GM19328 (cell line): Measurements from ENCODE around the gene AZIN2.
"Not testable (repeated sequence)": the region's sequence is repeated elsewhere in the genome, so short reads cannot be mapped to it uniquely, and the experiment has no call there.

Experiments used
- ATAC-seq: cut with Tn5 transposase; IDR thresholded peaks from one replicate; pipeline ENCODE4 v1.9.1; 2021; ENCODE audit warnings: mild to moderate bottlenecking, moderate library complexity; ENCODE audit not compliant: unreplicated experiment

The AZIN2 gene

GRCh38 chr1:33126411-33127000 lies 45.6 kb downstream of the AZIN2 start:
- no peak for ATAC-seq

DNA sequence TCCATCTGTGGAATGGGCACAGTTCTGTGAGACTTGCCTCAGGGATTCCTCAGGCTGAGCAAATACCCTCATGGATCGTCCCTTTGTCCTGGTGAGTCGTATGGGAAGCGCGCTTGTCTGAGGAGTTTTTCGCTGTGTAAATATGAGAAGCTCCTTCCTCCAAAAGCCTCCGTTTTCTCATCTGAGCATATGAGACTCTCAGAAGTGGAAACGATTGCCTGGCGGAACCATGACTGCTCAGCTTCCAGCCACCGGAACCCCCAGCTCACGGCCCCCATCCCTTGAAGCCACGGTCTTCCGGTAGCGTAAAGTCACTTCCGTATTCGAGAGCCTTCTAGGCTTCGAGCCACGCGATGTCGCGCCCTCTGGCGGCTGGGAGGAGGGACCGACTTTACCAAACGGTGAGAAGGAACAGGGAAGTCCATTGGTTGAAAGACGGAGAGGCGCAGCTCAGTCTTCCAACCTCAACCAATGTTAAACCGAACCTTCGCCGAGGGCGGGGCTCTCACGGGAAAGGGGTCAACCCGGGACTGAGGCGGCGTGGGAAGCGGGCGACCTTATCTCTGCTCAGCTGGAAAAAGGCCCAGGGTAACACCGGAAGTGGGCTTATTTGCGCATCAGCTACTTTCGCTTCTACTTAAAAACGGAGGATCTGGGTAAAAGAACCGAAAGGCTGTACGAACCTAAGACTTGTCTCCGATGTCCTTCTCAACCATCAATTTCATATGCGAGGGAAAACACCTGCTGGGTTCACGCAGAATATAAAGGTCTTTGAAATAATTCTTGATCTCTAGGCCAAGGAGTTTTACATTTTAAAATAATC lies 46.3 kb downstream of the AZIN2 start:
- peak; percentile 95 for ATAC-seq

GRCh38 chr1:33128781-33129180 lies 47.8 kb downstream of the AZIN2 start:
- ATAC-seq = no peak

DNA sequence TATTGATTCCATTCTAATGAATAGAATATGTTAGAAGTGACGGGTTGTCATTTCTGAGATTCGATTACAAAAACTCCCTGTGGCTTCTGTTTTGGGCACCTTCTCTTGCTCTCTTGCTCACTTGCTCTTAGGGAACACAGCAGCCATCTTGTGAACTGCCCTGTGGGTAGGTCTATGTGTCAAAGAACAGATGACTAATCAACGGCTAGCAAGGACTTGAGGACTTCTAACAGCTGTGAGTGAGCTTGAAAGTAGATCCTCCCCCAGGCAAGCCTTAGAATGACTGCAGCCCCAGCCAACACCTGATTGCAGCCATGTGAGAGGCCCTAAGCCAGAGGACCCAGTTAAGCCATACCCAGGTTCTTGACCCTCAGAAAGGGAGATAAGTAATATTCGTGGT lies 49.3 kb downstream of the AZIN2 start:
- ATAC-seq = no peak

- ATAC-seq = no peak
Measured at GRCh38 chr1:33131191-33131590, 50.2 kb downstream of the AZIN2 start.

GRCh38 chr1:33132549-33132948 lies 51.6 kb downstream of the AZIN2 start:
- no peak for ATAC-seq

DNA sequence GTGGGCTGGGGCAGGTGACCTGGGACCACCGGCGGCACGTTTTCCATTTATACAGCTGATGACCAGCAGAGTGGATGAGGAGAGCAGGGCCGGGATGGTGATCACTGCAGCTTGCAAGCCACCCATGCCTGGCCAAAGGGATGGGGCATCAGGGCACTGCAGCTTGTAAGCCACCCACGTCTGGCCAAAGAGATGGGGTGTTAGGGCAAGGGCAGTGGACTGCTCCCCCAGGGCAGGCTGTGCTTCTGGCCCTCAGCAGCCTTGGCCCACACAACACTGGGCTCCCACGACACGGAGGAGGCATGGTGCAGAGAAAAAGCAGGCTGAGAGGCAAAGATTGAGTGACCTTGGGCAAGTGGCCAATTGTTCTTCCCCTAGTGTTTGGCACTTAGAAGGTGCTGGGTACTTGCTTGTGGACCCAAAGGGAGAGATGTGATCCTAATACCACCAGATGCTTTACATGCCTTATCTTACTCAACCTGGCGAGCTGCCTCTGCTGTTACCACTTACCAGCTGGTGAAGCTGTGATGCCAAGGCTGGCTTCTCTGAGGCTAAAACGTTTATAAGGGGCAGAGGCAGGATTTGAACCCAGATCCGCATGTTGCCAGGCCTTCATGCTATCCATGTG lies 52.6 kb downstream of the AZIN2 start:
- no peak for ATAC-seq

- not testable (repeated sequence) for ATAC-seq
Measured at GRCh38 chr1:33136041-33136440, 55.1 kb downstream of the AZIN2 start.

DNA sequence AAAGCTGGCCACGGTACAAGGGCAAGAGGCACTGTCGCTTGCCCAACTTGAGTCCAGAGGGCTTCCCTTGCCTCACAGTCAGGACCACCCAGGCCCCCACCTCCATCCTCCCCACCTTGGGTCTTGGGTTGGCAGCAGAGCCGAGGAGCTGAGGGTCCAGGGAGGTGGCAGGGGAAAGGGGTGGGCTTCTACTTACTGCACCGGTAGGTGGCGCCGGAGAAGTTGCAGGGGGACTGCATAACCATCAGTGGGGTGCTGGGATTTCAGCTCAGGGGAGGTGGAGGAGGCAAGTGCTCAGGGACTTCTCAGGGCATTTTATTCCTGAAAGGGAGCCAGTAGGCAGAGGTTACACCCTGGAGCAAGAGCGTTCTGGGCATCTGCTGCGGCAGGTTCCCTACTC lies 56.8 kb downstream of the AZIN2 start:
- no peak for ATAC-seq

GRCh38 chr1:33140153-33141149 lies 59.5 kb downstream of the AZIN2 start:
- ATAC-seq = no peak

DNA sequence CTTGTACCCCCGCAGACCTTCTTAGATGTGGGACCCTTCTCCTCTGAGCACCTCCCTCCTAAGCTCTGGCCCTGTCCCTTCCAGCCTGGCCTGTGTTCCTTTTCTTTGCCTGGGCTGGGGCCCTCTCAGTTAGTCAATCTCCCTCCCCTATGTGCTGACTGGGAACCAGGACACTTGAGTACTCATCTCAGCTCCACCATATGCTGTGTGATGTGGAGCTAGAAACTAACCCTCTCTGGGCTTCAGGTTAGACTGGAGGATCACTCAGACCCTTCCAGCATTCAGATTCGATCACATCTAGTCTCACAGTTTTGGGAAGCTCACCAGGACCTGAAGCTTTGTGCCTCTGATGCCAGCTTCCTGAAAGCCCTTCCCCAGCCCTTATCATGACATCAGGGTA lies 60.3 kb downstream of the AZIN2 start:
- ATAC-seq = no peak

DNA sequence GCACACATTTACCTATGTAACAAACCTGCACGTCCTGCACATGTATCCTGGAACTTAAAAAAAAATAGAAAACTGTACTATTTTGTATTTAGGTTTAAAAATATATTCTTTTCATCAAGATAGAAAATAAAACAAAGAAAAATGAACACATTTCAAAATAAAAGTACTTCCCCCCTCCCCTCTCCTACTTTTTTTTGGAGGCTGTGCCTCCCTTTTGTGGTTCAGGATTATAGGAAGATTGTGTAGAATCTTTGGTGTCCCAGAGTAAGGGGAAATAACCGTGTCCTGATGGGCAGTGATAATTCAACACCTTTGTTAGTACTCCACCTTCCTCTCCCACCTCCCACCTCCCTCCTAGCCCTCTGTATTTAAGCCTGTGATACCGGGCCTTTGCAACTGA lies 60.8 kb downstream of the AZIN2 start:
- ATAC-seq = no peak

DNA sequence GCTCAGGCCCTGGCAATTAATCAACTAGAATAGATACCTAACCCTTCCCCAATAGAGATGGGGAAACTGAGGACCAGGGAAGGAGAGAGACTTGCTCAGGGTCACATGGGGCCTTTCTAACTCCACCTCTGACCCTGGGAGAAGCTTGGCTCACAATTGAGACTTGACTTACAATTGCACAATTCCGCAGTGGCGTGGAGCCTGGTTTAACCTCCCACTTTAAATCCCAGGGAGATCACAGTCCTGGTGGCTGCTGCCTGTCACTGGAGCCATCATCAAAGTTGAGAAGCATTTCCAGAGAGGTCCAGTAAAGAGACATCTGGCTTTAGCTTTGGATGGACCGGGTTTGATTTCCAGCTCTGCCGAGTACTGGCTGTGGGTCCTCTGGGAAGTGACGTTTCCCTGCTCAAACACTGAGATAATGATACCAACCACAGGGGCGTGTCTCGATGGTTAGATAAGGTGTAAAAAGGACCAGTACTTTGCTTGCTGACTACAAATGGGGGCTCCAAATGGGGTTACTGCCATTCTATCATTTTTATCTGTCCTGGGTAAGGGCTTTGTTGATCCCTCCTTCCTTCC lies 61.6 kb downstream of the AZIN2 start:
- no peak for ATAC-seq

- ATAC-seq = no peak
Measured at GRCh38 chr1:33143176-33143575, 62.2 kb downstream of the AZIN2 start.

DNA sequence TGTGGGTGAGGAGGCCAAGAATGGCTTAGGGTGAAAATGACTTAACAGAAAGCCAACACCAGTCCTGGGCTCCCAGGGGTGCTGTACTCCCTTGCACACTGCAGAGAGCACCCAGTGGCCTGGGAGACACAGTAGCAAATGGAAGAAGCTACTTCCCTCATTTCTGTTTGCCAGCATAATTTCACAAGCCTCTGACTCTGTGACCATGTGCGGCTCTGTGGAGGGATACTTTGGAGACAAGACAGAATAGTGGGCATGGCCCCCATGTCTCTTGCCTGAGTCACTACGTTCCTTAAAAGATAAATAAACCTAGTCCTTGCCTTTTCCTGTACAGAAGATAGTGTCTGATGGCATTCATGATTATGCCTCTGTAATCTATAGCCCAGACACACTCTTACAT lies 62.7 kb downstream of the AZIN2 start:
- no peak for ATAC-seq

GRCh38 chr1:33146003-33146402 lies 65.0 kb downstream of the AZIN2 start:
- ATAC-seq = no peak

DNA sequence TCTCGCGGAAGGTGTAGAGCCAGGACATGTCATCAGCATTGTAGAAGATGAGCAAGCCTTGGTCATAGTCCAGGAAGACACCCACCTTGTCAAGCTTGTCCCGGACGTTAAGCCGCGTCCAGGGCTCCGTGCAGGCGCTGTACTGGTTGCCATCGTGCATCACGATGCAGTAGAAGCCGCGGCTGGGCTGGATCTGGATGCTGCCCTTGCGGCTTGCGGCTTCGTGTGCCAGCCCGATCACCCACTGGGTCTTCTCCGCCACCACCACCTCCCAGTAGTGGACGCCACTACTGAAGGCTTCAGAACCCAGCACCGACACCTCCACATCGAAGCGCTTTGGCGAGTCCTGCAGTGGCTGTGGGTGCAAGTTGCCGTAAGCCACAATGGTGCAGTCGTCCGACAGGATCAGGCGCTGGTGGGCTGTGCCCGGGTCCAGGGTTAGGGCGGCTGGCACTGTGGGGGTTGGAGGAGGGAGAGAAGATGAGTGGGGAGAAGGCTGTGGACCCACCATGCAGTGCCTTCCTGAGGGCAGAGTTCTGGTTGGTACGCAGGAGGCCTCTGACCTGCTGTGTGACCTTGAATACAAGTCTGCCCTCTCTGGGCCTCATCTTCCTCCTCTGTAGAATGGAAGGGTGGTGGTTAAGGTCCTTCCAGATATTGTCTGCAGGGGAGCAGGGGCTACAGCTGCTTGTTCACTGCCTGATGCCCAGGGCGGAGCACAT lies 66.5 kb downstream of the AZIN2 start:
- no peak for ATAC-seq

- no peak for ATAC-seq
Measured at GRCh38 chr1:33147997-33148314, 67.0 kb downstream of the AZIN2 start.

- no peak for ATAC-seq
Measured at GRCh38 chr1:33148615-33149014, 67.7 kb downstream of the AZIN2 start.
